ENCODE results near the gene COL1A1.
A peak's percentile ranks its signal among the peaks of the same experiment; 100 is the strongest.

Gene COL1A1

DNA sequence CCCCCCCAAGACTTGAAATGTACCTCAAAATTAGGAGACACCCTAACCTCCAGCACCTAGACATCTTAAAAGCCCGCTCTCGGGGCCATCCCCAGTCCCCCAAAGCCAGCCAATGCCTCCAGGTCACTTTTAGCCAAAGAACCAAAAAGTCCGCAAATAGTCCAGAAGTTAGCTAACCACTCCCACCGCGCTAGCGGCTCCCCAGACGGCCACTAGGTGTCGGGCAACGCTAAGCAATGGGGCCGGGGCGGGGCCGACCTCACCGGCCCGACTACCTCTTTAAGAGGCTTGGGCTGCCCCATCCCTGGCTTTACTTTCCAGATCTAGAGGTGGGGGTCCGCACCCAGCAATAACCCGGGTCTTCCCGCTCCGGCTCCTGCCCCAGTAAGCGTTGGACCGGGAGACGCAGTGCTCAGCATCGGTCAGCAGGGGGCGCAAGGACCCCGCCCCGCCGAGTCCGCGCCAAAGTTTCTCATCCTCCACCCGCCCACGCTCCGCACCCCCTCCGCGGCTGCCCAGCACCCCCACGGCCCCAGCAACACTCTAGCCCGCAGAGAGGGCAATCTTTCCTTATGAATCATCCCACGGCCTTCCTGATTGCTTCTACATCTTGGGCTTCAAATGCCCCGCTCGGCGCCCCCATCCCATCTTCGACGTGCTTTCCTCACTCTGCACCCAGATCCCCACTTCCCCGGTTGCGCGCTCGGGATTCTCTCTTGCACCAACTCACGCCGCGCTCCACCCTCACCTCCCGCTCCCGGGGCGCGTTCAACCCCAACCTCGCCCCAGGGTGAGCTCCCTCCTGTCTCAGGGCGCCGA lies 765 bp downstream of the COL1A1 start:
- DNase-seq (ENCODE audit: low read depth): peak; percentile 89
- peak overlapping the region; percentile 100 for H3K4me3 ChIP-seq (ENCODE audit: control insufficient read depth, low read depth, low read length)
- TF ChIP-seq, protein P1, sequence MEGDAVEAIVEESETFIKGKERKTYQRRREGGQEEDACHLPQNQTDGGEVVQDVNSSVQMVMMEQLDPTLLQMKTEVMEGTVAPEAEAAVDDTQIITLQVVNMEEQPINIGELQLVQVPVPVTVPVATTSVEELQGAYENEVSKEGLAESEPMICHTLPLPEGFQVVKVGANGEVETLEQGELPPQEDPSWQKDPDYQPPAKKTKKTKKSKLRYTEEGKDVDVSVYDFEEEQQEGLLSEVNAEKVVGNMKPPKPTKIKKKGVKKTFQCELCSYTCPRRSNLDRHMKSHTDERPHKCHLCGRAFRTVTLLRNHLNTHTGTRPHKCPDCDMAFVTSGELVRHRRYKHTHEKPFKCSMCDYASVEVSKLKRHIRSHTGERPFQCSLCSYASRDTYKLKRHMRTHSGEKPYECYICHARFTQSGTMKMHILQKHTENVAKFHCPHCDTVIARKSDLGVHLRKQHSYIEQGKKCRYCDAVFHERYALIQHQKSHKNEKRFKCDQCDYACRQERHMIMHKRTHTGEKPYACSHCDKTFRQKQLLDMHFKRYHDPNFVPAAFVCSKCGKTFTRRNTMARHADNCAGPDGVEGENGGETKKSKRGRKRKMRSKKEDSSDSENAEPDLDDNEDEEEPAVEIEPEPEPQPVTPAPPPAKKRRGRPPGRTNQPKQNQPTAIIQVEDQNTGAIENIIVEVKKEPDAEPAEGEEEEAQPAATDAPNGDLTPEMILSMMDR (conservative IDR thresholded peaks at IDR 0.05; ENCODE audit: control insufficient read depth, insufficient read depth, low read depth, low read length): peak; percentile 68

GRCh38 chr17:50199803-50200456 lies 1.5 kb downstream of the COL1A1 start:
- peak; percentile 94 for DNase-seq (ENCODE audit: low read depth)
- H3K4me3 ChIP-seq (ENCODE audit: control insufficient read depth, low read depth, low read length): peak overlapping the region; percentile 100
- TF ChIP-seq, protein P1 (conservative IDR thresholded peaks at IDR 0.05; ENCODE audit: control insufficient read depth, insufficient read depth, low read depth, low read length): no peak

GRCh38 chr17:50199211-50199802 lies 2.1 kb downstream of the COL1A1 start:
- no peak for DNase-seq (ENCODE audit: low read depth)
- TF ChIP-seq, protein P1 (conservative IDR thresholded peaks at IDR 0.05; ENCODE audit: control insufficient read depth, insufficient read depth, low read depth, low read length): no peak
- H3K4me3 ChIP-seq (ENCODE audit: control insufficient read depth, low read depth, low read length): peak overlapping the region; percentile 100

DNA sequence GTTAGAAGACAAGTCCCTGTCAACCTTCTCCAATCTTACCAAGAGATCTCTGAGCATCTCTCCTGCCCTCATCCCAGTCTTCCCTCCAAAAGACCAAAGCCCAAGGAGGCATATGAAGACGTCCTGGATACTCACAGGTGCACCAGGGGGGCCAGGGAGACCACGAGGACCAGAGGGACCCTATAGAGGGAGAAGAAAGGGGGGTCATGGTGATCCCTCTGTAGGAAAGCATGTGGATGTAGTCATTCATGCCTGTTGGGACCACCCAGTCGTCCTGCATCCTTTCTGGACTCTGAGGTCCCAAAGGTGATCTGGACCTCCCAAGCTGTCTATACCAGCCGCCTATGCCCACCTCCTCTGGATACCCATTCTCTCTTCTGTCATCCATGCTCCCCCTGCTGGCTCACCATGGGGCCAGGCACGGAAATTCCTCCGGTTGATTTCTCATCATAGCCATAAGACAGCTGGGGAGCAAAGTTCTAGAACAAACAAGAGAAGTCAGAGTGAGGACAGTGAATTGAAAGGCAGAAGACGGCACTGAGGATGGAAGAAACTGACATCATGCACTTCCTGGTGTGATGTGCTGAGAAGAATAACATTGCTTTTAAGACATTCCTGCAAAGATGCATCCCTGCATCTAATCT lies 3.3 kb downstream of the COL1A1 start:
- peak overlapping the region; percentile 100 for H3K4me3 ChIP-seq (ENCODE audit: control insufficient read depth, low read depth, low read length)
- DNase-seq (ENCODE audit: low read depth): peak; percentile 73
- TF ChIP-seq, protein P1 (conservative IDR thresholded peaks at IDR 0.05; ENCODE audit: control insufficient read depth, insufficient read depth, low read depth, low read length): peak; percentile 61

- TF ChIP-seq, protein P1 (conservative IDR thresholded peaks at IDR 0.05; ENCODE audit: control insufficient read depth, insufficient read depth, low read depth, low read length): no peak
- peak overlapping the region; percentile 100 for H3K4me3 ChIP-seq (ENCODE audit: control insufficient read depth, low read depth, low read length)
- peak; percentile 91 for DNase-seq (ENCODE audit: low read depth)
Observed at GRCh38 chr17:50196826-50197225, 4.6 kb downstream of the COL1A1 start.

- DNase-seq (ENCODE audit: low read depth): no peak
- TF ChIP-seq, protein P1 (conservative IDR thresholded peaks at IDR 0.05; ENCODE audit: control insufficient read depth, insufficient read depth, low read depth, low read length): no peak
- H3K4me3 ChIP-seq (ENCODE audit: control insufficient read depth, low read depth, low read length): peak overlapping the region; percentile 100
Observed at GRCh38 chr17:50196036-50196435, 5.4 kb downstream of the COL1A1 start.
